ENCODE measurements around the gene NFAT5. TPM values are rescaled to one million over a fixed set of nuclear protein-coding genes. Genes with fewer than 3 reads are reported as not detected.

NFAT5 gene
- total and polyA plus RNA-seq, 9 of the 15 experiments (the other 6 are each of a cell fraction or from before 2014, with no cell fraction given): 0.78 to 20.5 (median 12.4) TPM

- 80% methylated on average over 2 of the region's 2 CpGs for WGBS (ENCODE audit: insufficient coverage, low coverage, missing lambda C conversion rate)
- Histone ChIP-seq H3K36me3 (ENCODE audit: control insufficient read depth, insufficient read depth, low read length) (peaks cover 41% of the 10 kb centered on the region; the same call in 2 of the 3 replicates), H3K79me2 (ENCODE audit: control insufficient read depth, insufficient read depth, low read length) (no peaks in the 10 kb centered on the region), H3K27me3 (ENCODE audit: control insufficient read depth in 2 of 2, insufficient read depth in 2 of 2, low read length in 2 of 2) (no peaks in the 10 kb centered on the region), H2AFZ (ENCODE audit: low read depth, low read length) (no peak overlapping the region), H3K27ac (ENCODE audit: extremely low read depth, low read depth, low read length) (no peak overlapping the region), H4K20me1 (replicated peaks; ENCODE audit: control insufficient read depth, insufficient read depth, low read length) (no peaks in the 10 kb centered on the region), H3K4me1 (replicated peaks in 1 of 2; ENCODE audit: control insufficient read depth in 2 of 2, insufficient read depth in 2 of 2, low read length in 2 of 2) (no peaks in the 10 kb centered on the region), H3K4me3 (no peak overlapping the region), H3K4me2 (ENCODE audit: insufficient read depth, low read length) (no peak overlapping the region), H3K9me3 (replicated peaks; ENCODE audit: control insufficient read depth, insufficient read depth, low read depth, low read length) (no peaks in the 10 kb centered on the region), H3K9me1 (ENCODE audit: control insufficient read depth, insufficient read depth, low read length) (no peaks in the 10 kb centered on the region), H3K9ac (ENCODE audit: insufficient read depth in 1 of 2, low read depth in 2 of 2, low read length in 2 of 2) (no peak overlapping the region)
- POLR2A ChIA-PET: interaction anchor here (1.9 kb wide), 1 partner anchor 18 kb away, joined by 5 read pairs; no protein-coding TSS in a partner anchor
- CTCF ChIA-PET (ENCODE audit: low intra/inter-chr PET ratio): no interaction called here
- peak; percentile 19 for FAIRE-seq
- TF ChIP-seq ZKSCAN8 (CRISPR knock-in tag; IDR thresholded peaks at IDR 0.05): no peak
- TF ChIP-seq CREB3 (tag; conservative IDR thresholded peaks at IDR 0.05; ENCODE audit: low read depth): no peak
- TF ChIP-seq TCF7 (IDR thresholded peaks at IDR 0.05; ENCODE audit: borderline replicate concordance): no peak
- no peak for TF ChIP-seq CUX1 (CRISPR knock-in tag; IDR thresholded peaks at IDR 0.05)
- TF ChIP-seq POLR3A (IDR thresholded peaks at IDR 0.05; ENCODE audit: borderline replicate concordance, extremely low read depth, insufficient read depth, insufficient read length): no peak
- no peak for TF ChIP-seq JUND (IDR thresholded peaks at IDR 0.05; ENCODE audit: borderline replicate concordance, low read depth, low read length)
- no peak for TF ChIP-seq JUND (tag; IDR thresholded peaks at IDR 0.05; ENCODE audit: borderline replicate concordance, low read depth, low read length)
- no TSS peak for BruUV-seq (replicated peaks)
- intact Hi-C loops (cut with micrococcal nuclease): loop anchor here (10.0 kb wide), 1 partner anchor 209 kb away; no protein-coding TSS in a partner anchor
- no peak for DNase-seq (ENCODE audit: extremely low read depth in 1 of 4, low spot score in 3 of 4)
- in situ Hi-C loops (cut with MboI): no loop called here
- ATAC-seq: no peak
Observed at GRCh38 chr16:69703638-69704037, 137.9 kb downstream of the NFAT5 start.

Data from K562 (cell line).